Peyer's patch (tissue), 4 donors: ENCODE measurements around the gene PBX2.

Experiments used
- POLR2A ChIP-seq, 2 donors: fragments of 450-650 bp; IDR thresholded peaks; one replicate each; pipeline ENCODE4 v1.5.1; 2017; ENCODE audit warnings: antibody characterized with exemption in 2 of 2, mild to moderate bottlenecking in 2 of 2, moderate library complexity in 2 of 2
- TF ChIP-seq, protein P1 (sequence below), 6 experiments: fragments of 450-650 bp in 4 of 6; fragments of 200-600 bp in 2 of 6; sonication (generic) in 1 of 6; IDR thresholded peaks; one replicate each; pipeline ENCODE4 v1.5.1; 2017 to 2019; ENCODE audit warnings: antibody characterized with exemption in 6 of 6, mild to moderate bottlenecking in 3 of 6, moderate library complexity in 1 of 6

DNA sequence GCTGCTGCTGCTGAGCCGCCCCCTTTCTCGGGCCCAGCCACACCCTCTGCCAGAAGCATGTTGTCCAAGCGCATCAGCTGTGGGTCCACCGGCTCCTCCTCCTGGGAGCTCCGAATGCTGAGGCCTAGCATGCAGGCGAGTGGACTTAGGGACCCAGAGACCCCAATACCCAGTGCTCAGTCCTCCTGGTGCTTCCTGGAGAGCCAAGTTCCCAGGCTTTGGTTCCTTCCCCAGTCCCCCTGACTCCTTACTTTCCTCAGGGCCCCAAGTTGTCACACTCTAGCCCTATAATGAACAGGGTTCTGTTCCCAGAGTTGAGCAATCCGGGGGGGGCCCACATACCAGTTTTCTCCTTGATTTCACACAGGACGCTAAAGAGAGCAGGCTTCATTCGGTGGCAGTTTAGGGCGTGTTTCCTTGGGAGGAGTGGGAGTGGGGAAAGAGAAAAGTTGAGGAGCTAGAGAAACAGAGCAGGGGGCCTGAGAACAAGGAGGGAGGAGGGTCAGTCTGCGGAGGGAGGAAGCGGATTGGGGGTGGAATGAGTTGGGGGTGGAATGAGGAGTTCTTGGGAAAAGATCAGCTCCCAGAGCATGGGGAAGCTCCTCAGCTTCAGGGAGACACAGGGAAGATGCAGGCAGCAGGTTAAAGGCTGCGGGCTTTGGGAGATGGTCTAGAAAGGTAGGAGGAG is 1.5 kb downstream of the PBX2 start:
- TF ChIP-seq, protein P1, sequence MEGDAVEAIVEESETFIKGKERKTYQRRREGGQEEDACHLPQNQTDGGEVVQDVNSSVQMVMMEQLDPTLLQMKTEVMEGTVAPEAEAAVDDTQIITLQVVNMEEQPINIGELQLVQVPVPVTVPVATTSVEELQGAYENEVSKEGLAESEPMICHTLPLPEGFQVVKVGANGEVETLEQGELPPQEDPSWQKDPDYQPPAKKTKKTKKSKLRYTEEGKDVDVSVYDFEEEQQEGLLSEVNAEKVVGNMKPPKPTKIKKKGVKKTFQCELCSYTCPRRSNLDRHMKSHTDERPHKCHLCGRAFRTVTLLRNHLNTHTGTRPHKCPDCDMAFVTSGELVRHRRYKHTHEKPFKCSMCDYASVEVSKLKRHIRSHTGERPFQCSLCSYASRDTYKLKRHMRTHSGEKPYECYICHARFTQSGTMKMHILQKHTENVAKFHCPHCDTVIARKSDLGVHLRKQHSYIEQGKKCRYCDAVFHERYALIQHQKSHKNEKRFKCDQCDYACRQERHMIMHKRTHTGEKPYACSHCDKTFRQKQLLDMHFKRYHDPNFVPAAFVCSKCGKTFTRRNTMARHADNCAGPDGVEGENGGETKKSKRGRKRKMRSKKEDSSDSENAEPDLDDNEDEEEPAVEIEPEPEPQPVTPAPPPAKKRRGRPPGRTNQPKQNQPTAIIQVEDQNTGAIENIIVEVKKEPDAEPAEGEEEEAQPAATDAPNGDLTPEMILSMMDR (IDR thresholded peaks at IDR 0.05), result no peak
- no peak for TF ChIP-seq POLR2A (IDR thresholded peaks at IDR 0.05)
